ENCODE results near the gene PCSK4. TPM values are rescaled to one million over a fixed set of nuclear protein-coding genes. Genes with fewer than 3 reads are reported as not detected.
A peak's percentile ranks its signal among the peaks of the same experiment; 100 is the strongest.

Gene PCSK4
- total and polyA plus RNA-seq, 2 of the 13 experiments (the other 11 are each of a cell fraction or from before 2014, with no cell fraction given), result 2.0 to 2.7 TPM

DNA sequence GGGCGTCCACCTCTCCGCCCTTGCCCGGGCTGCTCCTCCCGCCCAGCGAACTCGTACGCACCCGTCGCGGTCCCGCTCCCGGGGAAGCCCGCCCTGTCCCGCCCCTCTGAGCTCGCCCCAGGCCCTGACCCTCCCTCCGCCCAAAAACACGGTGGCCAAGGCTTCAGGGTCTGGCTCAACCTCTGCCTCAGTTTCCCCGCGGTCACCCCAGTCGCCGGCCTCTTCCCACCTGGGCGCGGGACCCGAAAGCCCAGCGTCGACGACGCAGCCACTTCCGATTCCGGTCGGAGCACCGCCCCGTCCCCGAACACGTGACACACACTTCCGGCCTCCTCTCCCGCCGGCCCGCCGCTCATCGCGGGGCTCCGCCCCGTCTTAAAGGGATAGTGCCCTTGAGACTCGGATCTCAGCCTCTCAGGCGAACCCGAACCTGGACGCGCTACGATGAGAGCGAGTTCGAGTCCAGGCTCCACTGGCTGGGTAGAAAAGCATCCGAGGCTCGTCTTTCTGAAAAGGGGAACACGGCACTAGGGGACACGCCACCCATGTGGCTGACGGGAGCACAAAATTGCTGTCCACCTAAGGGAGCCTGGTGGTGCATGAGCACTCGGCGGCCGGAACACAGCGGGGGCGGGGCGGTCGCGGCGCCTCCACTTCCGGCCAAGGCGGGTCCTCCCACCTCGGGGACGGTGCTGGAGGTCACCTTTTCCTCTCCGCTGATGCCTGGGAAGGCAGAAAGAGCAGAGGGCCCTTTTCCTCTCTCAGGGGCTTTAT is 11.0 kb downstream of the PCSK4 start, which contains the start of gene C19orf25 (continued):
- TF ChIP-seq XBP1 (CRISPR knock-in tag; IDR thresholded peaks at IDR 0.05) (no peak), ZNF75D (CRISPR knock-in tag; IDR thresholded peaks at IDR 0.05; ENCODE audit: borderline replicate concordance) (0 out of 2 replicates have a peak, but pooled peaks have one; percentile 38), ZNF562 (CRISPR knock-in tag; IDR thresholded peaks at IDR 0.05; ENCODE audit: borderline replicate concordance) (no peak), ZNF605 (CRISPR knock-in tag; IDR thresholded peaks at IDR 0.05) (peak; percentile 85), RARG (CRISPR knock-in tag; IDR thresholded peaks at IDR 0.05; ENCODE audit: low read depth) (no peak), ZNF784 (CRISPR knock-in tag; IDR thresholded peaks at IDR 0.05; ENCODE audit: borderline replicate concordance) (no peak), CREB3 (CRISPR knock-in tag; IDR thresholded peaks at IDR 0.05) (no peak), ZNF577 (CRISPR knock-in tag; IDR thresholded peaks at IDR 0.05; ENCODE audit: borderline replicate concordance, low read depth) (no peak), GTF2F1 (IDR thresholded peaks at IDR 0.05; ENCODE audit: low read length) (no peak), ZNF431 (CRISPR knock-in tag; IDR thresholded peaks at IDR 0.05; ENCODE audit: borderline replicate concordance, low read depth) (peak; percentile 86; the same call in 1 of the 2 replicates), TBX2 (CRISPR knock-in tag; IDR thresholded peaks at IDR 0.05; ENCODE audit: borderline replicate concordance) (peak; percentile 67; the same call in 1 of the 2 replicates), KMT2A (CRISPR knock-in tag; IDR thresholded peaks at IDR 0.05) (no peak; the same call in 1 of the 2 replicates), ZNF7 (CRISPR knock-in tag; IDR thresholded peaks at IDR 0.05) (no peak), KDM3A (CRISPR knock-in tag; IDR thresholded peaks at IDR 0.05; ENCODE audit: low read depth) (0 out of 2 replicates have a peak, but pooled peaks have one; percentile 45), ZNF326 (CRISPR knock-in tag; IDR thresholded peaks at IDR 0.05; ENCODE audit: borderline replicate concordance) (no peak), SUZ12 (IDR thresholded peaks at IDR 0.05; ENCODE audit: low read depth, low read length) (no peak), PHF20 (CRISPR knock-in tag; IDR thresholded peaks at IDR 0.05) (peak; percentile 81), ZNF224 (CRISPR knock-in tag; IDR thresholded peaks at IDR 0.05) (no peak), ZNF510 (CRISPR knock-in tag; IDR thresholded peaks at IDR 0.05; ENCODE audit: low read depth) (no peak)
- TF ChIP-seq, protein P1, sequence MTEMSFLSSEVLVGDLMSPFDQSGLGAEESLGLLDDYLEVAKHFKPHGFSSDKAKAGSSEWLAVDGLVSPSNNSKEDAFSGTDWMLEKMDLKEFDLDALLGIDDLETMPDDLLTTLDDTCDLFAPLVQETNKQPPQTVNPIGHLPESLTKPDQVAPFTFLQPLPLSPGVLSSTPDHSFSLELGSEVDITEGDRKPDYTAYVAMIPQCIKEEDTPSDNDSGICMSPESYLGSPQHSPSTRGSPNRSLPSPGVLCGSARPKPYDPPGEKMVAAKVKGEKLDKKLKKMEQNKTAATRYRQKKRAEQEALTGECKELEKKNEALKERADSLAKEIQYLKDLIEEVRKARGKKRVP (CRISPR knock-in tag; IDR thresholded peaks at IDR 0.05), result no peak

Data from HepG2 (cell line).